Measurements from ENCODE around the gene UBASH3B.

The UBASH3B gene

DNA sequence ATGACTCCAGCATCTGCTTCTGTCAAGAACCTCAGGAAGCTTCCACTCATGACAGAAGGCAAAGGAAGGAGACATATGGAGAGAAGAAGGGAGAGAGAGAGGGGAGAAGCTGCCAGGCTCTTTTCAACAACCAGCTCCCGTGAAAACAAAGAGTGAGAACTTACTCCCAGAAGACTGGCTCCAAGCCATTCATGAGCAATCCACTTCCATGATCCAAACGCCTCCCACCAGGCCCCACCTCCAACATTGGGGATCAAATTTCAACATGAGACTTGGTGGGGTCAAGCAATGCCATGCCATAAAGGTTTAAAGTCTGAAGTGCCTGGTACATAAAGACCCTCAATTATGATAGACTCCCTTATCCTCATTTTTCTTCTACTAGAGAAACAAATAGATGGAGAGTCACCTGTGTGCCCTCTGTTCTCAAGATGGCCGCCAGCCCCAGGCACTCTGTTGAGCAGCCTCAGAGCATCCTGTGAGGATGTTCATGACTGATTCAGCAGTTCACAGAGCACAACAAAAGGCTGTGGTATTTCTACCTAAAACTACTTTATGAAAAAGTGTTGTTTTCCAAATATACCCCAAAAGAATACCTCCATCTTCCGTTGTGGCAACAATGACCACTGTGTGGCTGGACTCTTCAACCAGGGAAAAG, 113.7 kb downstream of the UBASH3B start:
- no peak for DNase-seq (ENCODE audit: low read depth)
- no peak overlapping the region for H3K4me3 ChIP-seq (ENCODE audit: low read depth, low read length)

DNA sequence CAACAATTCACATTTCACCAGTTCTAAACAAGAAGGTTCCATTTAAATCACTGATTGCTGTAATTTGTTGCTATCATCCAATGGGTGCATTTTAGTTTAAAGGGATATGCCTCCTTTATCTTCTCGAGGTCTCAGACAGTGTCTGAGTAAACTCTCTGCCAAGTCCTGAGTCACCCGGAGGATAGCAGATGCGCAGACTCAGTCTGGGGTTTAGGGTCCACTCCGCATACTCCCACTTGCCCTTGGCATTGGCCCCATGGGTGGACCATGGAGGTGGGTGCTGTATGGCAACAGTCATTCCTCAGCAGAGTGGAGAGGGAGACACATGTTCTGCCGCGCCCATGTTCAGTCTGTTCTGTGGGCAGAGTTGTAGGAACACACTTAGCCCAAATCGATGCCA, 117.4 kb downstream of the UBASH3B start:
- no peak overlapping the region for H3K4me3 ChIP-seq (ENCODE audit: low read depth, low read length)
- DNase-seq (ENCODE audit: low read depth): no peak

DNA sequence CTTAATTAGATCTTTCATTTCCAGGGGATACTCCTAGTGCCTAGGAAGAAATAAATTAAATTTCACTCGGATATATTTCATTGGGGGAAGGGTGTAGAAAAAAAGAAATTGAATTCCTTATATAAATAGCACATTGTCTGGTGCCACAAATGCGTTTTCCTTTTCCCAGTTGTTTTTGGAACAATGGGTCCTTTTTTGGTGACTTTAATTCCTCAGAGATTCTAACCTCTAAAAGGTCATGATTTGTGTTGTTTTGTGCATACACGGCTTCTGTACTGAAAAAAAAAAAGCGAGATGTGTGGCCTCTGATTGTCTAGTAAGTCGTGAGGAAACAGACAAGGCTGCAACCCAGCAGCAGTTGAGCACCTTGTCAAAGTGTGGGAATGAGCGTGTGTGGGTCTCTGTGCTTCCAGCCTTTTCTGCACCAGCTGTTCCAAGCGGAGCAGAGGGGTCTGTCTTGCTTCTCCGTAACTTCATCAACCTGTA, 118.3 kb downstream of the UBASH3B start:
- DNase-seq (ENCODE audit: low read depth): no peak
- no peak overlapping the region for H3K4me3 ChIP-seq (ENCODE audit: low read depth, low read length)

- no peak for DNase-seq (ENCODE audit: low read depth)
- no peak overlapping the region for H3K4me3 ChIP-seq (ENCODE audit: low read depth, low read length)
These were observed 120.3 kb downstream of the UBASH3B start for GRCh38 chr11:122775675-122776271.

GRCh38 chr11:122776546-122776945, 121.0 kb downstream of the UBASH3B start:
- DNase-seq (ENCODE audit: low read depth): no peak
- H3K4me3 ChIP-seq (ENCODE audit: low read depth, low read length): no peak overlapping the region

GRCh38 chr11:122777343-122777742, 121.8 kb downstream of the UBASH3B start:
- DNase-seq (ENCODE audit: low read depth): no peak
- no peak overlapping the region for H3K4me3 ChIP-seq (ENCODE audit: low read depth, low read length)

DNA sequence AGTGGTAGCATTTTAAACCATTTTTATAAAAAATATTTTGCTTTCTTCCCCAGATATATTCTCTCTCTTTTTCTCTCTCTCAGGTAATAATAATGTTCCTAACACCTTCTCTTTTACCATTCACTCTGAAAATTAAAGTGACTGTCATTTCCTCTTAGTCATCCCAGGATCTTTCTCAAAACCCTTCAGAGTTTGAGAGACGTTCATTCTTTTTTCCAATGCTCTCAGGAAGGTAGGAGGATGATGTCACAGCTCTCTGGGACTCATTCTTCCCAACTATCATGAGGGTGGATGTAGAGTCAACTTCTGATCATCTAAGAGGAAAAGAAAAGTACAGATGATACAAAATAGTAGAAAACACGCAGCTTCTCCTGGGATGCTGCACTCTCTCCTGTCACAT, 122.6 kb downstream of the UBASH3B start:
- no peak for DNase-seq (ENCODE audit: low read depth)

DNA sequence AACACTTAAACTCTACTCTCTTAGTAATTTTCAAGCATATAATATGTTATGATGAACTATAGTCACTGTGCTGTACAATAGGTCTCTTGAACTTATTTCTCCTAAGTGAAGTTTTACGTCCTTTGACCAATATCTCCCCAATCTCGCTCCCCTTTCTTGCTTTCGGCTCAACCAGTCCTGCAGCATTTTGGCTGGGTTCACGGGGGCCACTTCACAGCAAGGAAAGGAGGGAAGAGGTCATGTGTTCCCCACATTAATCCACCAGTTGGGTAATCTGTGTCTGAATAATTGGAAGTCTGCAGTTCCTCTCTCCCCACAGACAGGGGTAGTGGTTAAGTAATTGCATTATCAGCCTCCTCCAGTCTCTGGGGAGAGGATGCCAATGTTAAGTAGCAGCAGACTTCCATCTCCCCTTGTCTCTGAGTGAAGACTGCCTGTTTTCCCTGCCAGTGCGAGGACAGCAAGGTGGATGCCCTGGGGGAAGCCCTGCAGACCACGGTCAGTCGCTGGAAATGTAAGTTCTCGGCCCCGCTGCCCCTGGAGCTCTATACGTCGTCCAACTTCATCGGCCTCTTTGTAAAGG, 123.6 kb downstream of the UBASH3B start:
- H3K4me3 ChIP-seq (ENCODE audit: low read depth, low read length): no peak overlapping the region
- DNase-seq (ENCODE audit: low read depth): no peak

More for the DNA sequence above, 122.6 kb downstream of the UBASH3B start:
- no peak overlapping the region for H3K4me3 ChIP-seq (ENCODE audit: low read depth, low read length)

GRCh38 chr11:122780296-122780949, 124.9 kb downstream of the UBASH3B start:
- DNase-seq (ENCODE audit: low read depth): no peak

GRCh38 chr11:122781378-122782195, 126.1 kb downstream of the UBASH3B start:
- DNase-seq (ENCODE audit: low read depth): peak; percentile 83
- H3K4me3 ChIP-seq (ENCODE audit: low read depth, low read length): no peak overlapping the region

More at GRCh38 chr11:122780296-122780949, 124.9 kb downstream of the UBASH3B start:
- H3K4me3 ChIP-seq (ENCODE audit: low read depth, low read length): no peak overlapping the region

DNA sequence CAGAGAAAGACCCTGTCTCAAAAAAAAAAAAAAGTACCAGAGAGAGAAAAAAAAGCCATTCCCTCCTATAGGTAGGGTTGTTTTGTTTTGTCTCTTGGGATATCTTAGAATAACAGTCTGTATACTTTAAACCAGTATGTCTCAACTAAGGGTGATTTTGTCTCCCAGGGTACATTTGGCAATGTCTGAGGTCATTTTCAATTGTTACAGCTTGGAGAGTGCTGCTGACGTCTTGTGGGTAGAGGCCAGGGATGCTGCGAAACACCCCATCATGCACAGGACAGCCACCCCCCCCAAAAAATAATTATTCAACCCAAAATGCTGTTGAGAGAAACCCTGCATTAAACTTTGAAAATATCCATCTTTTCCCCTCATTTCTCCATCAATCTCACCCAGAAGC, 126.7 kb downstream of the UBASH3B start:
- no peak for DNase-seq (ENCODE audit: low read depth)
- H3K4me3 ChIP-seq (ENCODE audit: low read depth, low read length): no peak overlapping the region

- peak; percentile 97 for DNase-seq (ENCODE audit: low read depth)
- H3K4me3 ChIP-seq (ENCODE audit: low read depth, low read length): no peak overlapping the region
These were observed 128.9 kb downstream of the UBASH3B start for GRCh38 chr11:122784325-122784955.

DNA sequence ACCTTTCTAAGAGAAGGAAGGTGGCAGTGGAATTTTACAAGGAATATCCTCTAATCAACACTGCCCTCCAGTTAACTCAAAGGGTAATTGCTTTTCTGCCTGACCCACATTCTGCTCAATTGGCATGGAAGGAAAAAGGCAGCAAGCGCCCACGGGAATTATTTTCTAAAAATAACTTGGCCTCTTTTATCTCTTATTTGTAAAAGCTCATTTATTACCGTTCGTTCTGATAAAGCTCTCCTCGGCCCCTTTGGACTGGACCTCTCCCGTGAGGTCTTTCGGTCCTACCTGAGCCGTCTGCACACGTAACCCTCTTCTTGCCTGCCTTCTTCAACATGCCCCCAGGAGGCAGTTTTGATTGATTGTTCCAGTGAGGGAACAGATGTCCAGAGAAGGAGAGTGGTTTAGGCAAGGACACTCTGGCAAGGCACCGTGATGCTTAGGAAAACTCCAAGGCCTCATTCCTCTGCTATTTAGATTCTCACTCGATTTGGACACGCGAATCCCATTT, 129.6 kb downstream of the UBASH3B start:
- DNase-seq (ENCODE audit: low read depth): no peak
- no peak overlapping the region for H3K4me3 ChIP-seq (ENCODE audit: low read depth, low read length)

DNA sequence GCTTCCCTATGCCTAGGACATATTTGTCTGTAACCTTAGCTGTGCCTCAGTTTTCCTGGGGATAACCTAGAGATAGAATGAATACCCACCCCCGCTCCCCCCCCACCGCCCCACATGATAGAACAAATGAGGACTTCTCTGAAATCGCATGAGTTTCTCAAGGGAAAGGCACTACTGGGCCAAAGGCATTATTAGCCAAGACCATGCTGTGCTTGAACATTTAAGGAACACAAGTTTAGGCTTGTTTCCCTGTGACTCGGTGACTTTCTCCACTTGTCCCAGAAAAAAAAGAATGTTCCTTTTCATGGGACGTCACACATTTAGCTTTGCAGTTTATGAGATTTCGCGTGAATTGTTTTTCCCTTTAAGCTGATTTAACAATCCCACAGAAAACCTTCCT, 131.4 kb downstream of the UBASH3B start:
- no peak overlapping the region for H3K4me3 ChIP-seq (ENCODE audit: low read depth, low read length)
- no peak for DNase-seq (ENCODE audit: low read depth)

DNA sequence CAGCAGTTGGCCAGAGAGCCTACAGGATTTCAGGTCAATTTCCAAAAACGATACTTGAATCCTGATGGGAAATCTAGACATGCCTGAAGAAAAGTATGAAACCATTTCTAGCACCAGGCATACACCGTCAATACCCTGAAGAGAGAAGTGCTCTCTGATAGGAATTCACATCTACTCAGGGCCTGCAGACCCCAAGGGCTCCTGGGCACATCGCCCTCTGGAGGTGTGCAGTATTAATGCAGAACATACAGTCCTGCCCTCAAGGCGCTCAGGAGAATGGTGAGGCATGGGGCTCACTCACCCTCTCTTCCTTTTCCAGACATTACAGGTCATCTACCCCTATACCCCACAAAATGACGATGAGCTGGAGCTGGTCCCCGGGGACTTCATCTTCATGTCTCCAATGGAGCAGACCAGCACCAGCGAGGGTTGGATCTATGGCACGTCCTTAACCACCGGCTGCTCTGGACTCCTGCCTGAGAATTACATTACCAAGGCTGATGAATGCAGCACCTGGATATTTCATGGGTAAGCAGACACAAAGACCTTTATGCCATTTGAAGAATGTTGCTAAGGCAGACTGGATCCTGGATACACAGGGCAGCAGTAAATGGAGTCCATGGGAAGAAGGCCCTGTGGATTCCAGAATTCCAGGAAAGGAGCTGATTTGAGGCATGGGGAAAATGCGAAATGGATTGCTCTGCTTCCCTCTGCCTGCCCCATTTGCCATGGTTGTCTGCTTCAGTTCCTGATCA, 133.4 kb downstream of the UBASH3B start:
- no peak overlapping the region for H3K4me3 ChIP-seq (ENCODE audit: low read depth, low read length)
- DNase-seq (ENCODE audit: low read depth): no peak

GRCh38 chr11:122789907-122790306, 134.4 kb downstream of the UBASH3B start:
- DNase-seq (ENCODE audit: low read depth): no peak
- no peak overlapping the region for H3K4me3 ChIP-seq (ENCODE audit: low read depth, low read length)

- no peak overlapping the region for H3K4me3 ChIP-seq (ENCODE audit: low read depth, low read length)
- DNase-seq (ENCODE audit: low read depth): no peak
These were observed 135.9 kb downstream of the UBASH3B start for GRCh38 chr11:122791411-122791810.

DNA sequence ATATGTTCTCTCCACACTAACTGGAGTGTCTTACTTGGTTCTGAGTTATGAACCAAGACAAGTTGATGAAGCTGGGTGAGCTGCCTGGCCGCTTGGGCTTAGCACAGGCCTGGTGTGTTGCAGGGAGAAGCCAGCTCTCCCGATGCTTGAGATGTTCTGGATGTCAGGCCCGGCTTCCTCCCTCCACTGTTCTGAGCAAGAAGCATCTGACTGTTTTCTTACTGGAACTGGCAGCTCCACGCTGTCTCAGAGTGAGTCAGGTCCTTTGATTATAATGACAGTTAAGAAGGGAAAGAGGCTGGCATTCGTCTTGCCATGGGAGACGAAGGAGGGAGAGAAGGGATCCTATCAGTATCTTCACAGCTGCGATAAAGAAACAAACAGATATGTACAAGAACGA, 136.3 kb downstream of the UBASH3B start:
- DNase-seq (ENCODE audit: low read depth): no peak

More for the DNA sequence above, 136.3 kb downstream of the UBASH3B start:
- H3K4me3 ChIP-seq (ENCODE audit: low read depth, low read length): no peak overlapping the region
